ENCODE measurements around the gene EID3. TPM values are rescaled to one million over a fixed set of nuclear protein-coding genes. Genes with fewer than 3 reads are reported as not detected.

The EID3 gene
- total RNA-seq, 1 experiment from 2014 or later = 3.0 TPM

GRCh38 chr12:104275689-104276088 is 27.9 kb upstream of the EID3 start:
- CTCF ChIA-PET = no interaction called here
- Histone ChIP-seq H4K20me1 (ENCODE audit: insufficient read depth) (no peaks in the 10 kb centered on the region), H3K9ac (ENCODE audit: low read length) (peak overlapping the region; percentile 49), H2AFZ (ENCODE audit: low read depth, low read length, poor library complexity, severe bottlenecking) (no peak overlapping the region), H3K27me3 (ENCODE audit: insufficient read depth, low read length) (no peaks in the 10 kb centered on the region), H3K4me3 (replicated peaks in 1 of 2; ENCODE audit: low read depth in 1 of 2, low read length in 2 of 2) (no peak overlapping the region), H3K4me2 (ENCODE audit: low read length) (peak overlapping the region; percentile 74), H3K36me3 (ENCODE audit: control insufficient read depth in 1 of 2, insufficient read depth in 2 of 2, low read length in 2 of 2) (no peaks in the 10 kb centered on the region), H3K27ac (ENCODE audit: low read depth, low read length) (no peak overlapping the region), H3K9me3 (ENCODE audit: control insufficient read depth in 1 of 2, insufficient read depth in 1 of 2, low read depth in 1 of 2, low read length in 2 of 2) (no peaks in the 10 kb centered on the region), H3K9me2 (ENCODE audit: insufficient read depth) (no peaks in the 10 kb centered on the region), H3K4me1 (ENCODE audit: control insufficient read depth in 1 of 2, insufficient read depth in 2 of 2, low read length in 2 of 2) (peaks cover 51 to 80% of the 10 kb centered on the region in 2 experiments), H3K79me2 (ENCODE audit: insufficient read depth, low read length) (no peaks in the 10 kb centered on the region)
- no peak for ATAC-seq
- no TSS peak for BruUV-seq (replicated peaks)
- no peak for DNase-seq (ENCODE audit: low read depth, low spot score)
- TF ChIP-seq, protein P1, sequence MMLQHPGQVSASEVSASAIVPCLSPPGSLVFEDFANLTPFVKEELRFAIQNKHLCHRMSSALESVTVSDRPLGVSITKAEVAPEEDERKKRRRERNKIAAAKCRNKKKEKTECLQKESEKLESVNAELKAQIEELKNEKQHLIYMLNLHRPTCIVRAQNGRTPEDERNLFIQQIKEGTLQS (IDR thresholded peaks at IDR 0.05) = no peak
- TF ChIP-seq EGR1 (IDR thresholded peaks at IDR 0.05; ENCODE audit: low read depth) = no peak
- no peak for TF ChIP-seq RAD21 (IDR thresholded peaks at IDR 0.05; ENCODE audit: low read depth)
- TF ChIP-seq POLR2A (IDR thresholded peaks at IDR 0.05; ENCODE audit: borderline replicate concordance, extremely low read depth, insufficient read depth, insufficient read length) = no peak
- TF ChIP-seq CEBPB (IDR thresholded peaks at IDR 0.05; ENCODE audit: low read depth) = no peak
- no peak for TF ChIP-seq JUND (IDR thresholded peaks at IDR 0.05)
- no peak for TF ChIP-seq EZH2phosphoT487 (IDR thresholded peaks at IDR 0.05; ENCODE audit: borderline replicate concordance)
- TF ChIP-seq ELF1 (IDR thresholded peaks at IDR 0.05; ENCODE audit: borderline replicate concordance, low read depth) = no peak
- no peak for TF ChIP-seq YY1 (IDR thresholded peaks at IDR 0.05; ENCODE audit: extremely low read depth, insufficient replicate concordance, low read depth, low read length)
- TF ChIP-seq ZNF274 (IDR thresholded peaks at IDR 0.05; ENCODE audit: low read depth, low read length) = no peak
- no peak for TF ChIP-seq SIN3A (IDR thresholded peaks at IDR 0.05; ENCODE audit: low read depth)
- TF ChIP-seq ZFX (IDR thresholded peaks at IDR 0.05) = no peak
- RAD21 ChIA-PET (ENCODE audit: low non-redundant PET in 1 of 2, low total read pairs in 2 of 2, uncharacterized antibody in 2 of 2, unreplicated experiment in 2 of 2) = no interaction called here
- POLR2A ChIA-PET = interaction anchor here (1.1 to 5.5 kb wide), 3 partner anchors 12 to 55 kb away, joined by 4 to 56 read pairs (median 4); no protein-coding TSS in a partner anchor
- intact Hi-C loops (cut with micrococcal nuclease) = no loop called here
